Fibroblast of lung (primary cell): ENCODE data around the gene CHADL.

Experiments used
- CTCF ChIP-seq, 2 donors: IDR thresholded peaks in 1 of 2; conservative IDR thresholded peaks in 1 of 2; 1 replicate in 1 of 2; 2 replicates in 1 of 2; pipeline ENCODE4 v1.5.1; 2011 to 2012; ENCODE audit warnings: low read length in 2 of 2, control low read depth in 1 of 2, inconsistent platforms in 1 of 2, low read depth in 1 of 2, mild to moderate bottlenecking in 1 of 2
- EZH2 ChIP-seq: IDR thresholded peaks from 2 replicates; pipeline ENCODE4 v1.5.1; 2012; ENCODE audit warnings: low read length, control low read depth, mild to moderate bottlenecking; ENCODE audit errors: missing control alignments

GRCh38 chr22:41252365-41252764 lies 11.6 kb upstream of the CHADL start:
- TF ChIP-seq CTCF (conservative IDR thresholded peaks at IDR 0.05 in 1 of 2, IDR thresholded peaks at IDR 0.05 in 1 of 2; ENCODE audit: low read depth in 1 of 2, low read length in 2 of 2) (no peak), EZH2 (no peak)
